HuH-7.5 (cell line): Measurements from ENCODE around the gene ABCA1.
"Not testable (repeated sequence)": the region's sequence is repeated elsewhere in the genome, so short reads cannot be mapped to it uniquely, and the experiment has no call there.

Experiments used
- DNase-seq: peaks from one replicate; pipeline ENCODE4 v3.0.0; 2011; ENCODE audit warnings: low spot score

The ABCA1 gene

GRCh38 chr9:104927912-104928740 lies at the start of gene ABCA1:
Gene ABCA1, minus strand, starts transcription at chr9:104928155. Its CDS starts 24,476 bp downstream, at chr9:104903679.
- peak; percentile 79 for DNase-seq

- no peak for DNase-seq
Observed at GRCh38 chr9:104977580-104977979, 49.6 kb upstream of the ABCA1 start.

- DNase-seq = no peak
Observed at GRCh38 chr9:104977168-104977567, 49.2 kb upstream of the ABCA1 start.

- not testable (repeated sequence) for DNase-seq
Observed at GRCh38 chr9:104975966-104976595, 48.1 kb upstream of the ABCA1 start.

- no peak for DNase-seq
Observed at GRCh38 chr9:104974053-104974962, 46.4 kb upstream of the ABCA1 start.

GRCh38 chr9:104972242-104972866 lies 44.4 kb upstream of the ABCA1 start:
- no peak for DNase-seq

GRCh38 chr9:104971511-104971910 lies 43.6 kb upstream of the ABCA1 start:
- no peak for DNase-seq

GRCh38 chr9:104970271-104970987 lies 42.5 kb upstream of the ABCA1 start:
- DNase-seq = no peak

GRCh38 chr9:104969116-104969515 lies 41.2 kb upstream of the ABCA1 start:
- no peak for DNase-seq

GRCh38 chr9:104968025-104968982 lies 40.3 kb upstream of the ABCA1 start:
- DNase-seq = peak; percentile 75

- no peak for DNase-seq
Observed at GRCh38 chr9:104963076-104963475, 35.1 kb upstream of the ABCA1 start.

GRCh38 chr9:104961701-104962359 lies 33.9 kb upstream of the ABCA1 start:
- DNase-seq = no peak

- DNase-seq = peak; percentile 26
Observed at GRCh38 chr9:104961238-104961637, 33.3 kb upstream of the ABCA1 start.

GRCh38 chr9:104960662-104961061 lies 32.7 kb upstream of the ABCA1 start:
- no peak for DNase-seq

GRCh38 chr9:104958751-104959150 lies 30.8 kb upstream of the ABCA1 start:
- no peak for DNase-seq

GRCh38 chr9:104958006-104958405 lies 30.1 kb upstream of the ABCA1 start:
- not testable (repeated sequence) for DNase-seq

- no peak for DNase-seq
Observed at GRCh38 chr9:104951487-104951886, 23.5 kb upstream of the ABCA1 start.

GRCh38 chr9:104950838-104951237 lies 22.9 kb upstream of the ABCA1 start:
- no peak for DNase-seq

GRCh38 chr9:104948277-104948676 lies 20.3 kb upstream of the ABCA1 start:
- DNase-seq = no peak

GRCh38 chr9:104944871-104945270 lies 16.9 kb upstream of the ABCA1 start:
- no peak for DNase-seq
